Dermis blood vessel endothelial cell (primary cell): ENCODE results near the gene ZNF335. TPM values are rescaled to one million over a fixed set of nuclear protein-coding genes. Genes with fewer than 3 reads are reported as not detected.

Experiments
- DNase-seq: peaks from one replicate; pipeline ENCODE4 v3.0.0; 2010
- total RNA-seq: library from RNA; depleted of rRNA; stranded (reverse); fragments of >200 nt; gene quantifications from 2 replicates; pipeline ENCODE4 v1.2.3, GENCODE V29; 2014

ZNF335 gene, protein sequence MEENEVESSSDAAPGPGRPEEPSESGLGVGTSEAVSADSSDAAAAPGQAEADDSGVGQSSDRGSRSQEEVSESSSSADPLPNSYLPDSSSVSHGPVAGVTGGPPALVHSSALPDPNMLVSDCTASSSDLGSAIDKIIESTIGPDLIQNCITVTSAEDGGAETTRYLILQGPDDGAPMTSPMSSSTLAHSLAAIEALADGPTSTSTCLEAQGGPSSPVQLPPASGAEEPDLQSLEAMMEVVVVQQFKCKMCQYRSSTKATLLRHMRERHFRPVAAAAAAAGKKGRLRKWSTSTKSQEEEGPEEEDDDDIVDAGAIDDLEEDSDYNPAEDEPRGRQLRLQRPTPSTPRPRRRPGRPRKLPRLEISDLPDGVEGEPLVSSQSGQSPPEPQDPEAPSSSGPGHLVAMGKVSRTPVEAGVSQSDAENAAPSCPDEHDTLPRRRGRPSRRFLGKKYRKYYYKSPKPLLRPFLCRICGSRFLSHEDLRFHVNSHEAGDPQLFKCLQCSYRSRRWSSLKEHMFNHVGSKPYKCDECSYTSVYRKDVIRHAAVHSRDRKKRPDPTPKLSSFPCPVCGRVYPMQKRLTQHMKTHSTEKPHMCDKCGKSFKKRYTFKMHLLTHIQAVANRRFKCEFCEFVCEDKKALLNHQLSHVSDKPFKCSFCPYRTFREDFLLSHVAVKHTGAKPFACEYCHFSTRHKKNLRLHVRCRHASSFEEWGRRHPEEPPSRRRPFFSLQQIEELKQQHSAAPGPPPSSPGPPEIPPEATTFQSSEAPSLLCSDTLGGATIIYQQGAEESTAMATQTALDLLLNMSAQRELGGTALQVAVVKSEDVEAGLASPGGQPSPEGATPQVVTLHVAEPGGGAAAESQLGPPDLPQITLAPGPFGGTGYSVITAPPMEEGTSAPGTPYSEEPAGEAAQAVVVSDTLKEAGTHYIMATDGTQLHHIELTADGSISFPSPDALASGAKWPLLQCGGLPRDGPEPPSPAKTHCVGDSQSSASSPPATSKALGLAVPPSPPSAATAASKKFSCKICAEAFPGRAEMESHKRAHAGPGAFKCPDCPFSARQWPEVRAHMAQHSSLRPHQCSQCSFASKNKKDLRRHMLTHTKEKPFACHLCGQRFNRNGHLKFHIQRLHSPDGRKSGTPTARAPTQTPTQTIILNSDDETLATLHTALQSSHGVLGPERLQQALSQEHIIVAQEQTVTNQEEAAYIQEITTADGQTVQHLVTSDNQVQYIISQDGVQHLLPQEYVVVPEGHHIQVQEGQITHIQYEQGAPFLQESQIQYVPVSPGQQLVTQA (N-terminal part only)
- total RNA-seq, result 14.8 and 17.4 TPM in 2 replicates

DNA sequence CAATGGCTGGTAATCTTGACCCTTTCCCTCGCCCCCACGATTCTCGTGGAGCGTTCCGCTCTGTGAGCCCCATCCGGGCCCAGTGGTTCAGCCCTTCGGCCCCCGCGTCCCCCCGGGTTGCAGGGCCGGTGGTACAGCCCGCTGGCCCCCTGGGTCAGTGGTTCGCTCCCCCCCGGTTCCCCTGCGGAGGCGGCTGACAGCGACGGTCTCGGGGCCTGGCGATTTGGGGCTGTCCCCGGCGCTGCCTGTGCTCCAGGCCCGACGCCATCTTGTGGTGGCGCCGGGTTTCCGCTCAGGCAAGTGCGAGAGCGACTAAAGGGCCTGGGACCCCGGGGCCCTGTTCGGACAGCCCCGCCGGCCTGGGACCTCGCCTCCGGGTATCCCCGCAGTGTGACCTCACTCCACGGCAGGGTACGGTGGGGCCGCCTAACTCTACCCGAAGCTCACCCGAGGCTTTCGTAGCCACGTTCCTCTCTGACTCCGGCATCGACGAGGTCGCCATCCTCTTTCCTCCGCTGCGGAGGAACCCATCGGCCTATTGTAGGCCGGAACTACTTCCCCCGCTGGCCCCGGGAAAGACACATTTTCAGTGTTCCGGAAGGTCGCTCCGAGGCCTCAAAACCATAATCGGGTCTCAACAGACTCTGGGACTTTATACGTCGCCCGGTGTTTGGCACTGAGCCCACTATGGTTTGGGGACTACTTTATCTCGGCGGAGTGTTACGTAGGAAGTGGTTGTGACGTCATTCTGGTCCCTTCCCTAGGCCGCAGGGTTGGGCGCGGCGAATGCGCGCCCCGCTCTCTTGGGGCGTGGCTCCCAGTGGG, at the start of gene ZNF335:
Gene ZNF335 (minus strand): TSS at position 529 of the 825 bp plus-strand sequence. CDS start 793 bp downstream, outside the sequence.
- DNase-seq, result peak; percentile 98

DNA sequence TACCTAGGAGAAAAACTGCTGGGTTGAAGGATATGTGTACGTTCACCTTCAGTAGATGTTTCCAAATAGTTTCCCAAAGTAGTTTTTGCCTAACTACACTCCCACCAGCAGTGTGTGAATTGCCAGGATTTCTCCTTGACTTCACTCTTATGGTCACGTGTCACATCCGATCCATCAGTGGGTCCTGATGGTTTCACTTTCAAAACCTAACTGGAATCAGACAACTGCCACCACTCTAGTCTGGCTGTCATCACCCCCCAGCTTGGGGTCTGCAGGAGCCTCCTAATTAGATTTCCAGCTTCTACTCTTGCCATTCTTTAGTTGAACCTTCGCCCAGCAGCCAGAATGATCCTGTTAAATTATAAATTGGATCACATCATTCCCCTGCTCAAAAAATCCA, 48.6 kb upstream of the ZNF335 start:
- DNase-seq, result no peak

DNA sequence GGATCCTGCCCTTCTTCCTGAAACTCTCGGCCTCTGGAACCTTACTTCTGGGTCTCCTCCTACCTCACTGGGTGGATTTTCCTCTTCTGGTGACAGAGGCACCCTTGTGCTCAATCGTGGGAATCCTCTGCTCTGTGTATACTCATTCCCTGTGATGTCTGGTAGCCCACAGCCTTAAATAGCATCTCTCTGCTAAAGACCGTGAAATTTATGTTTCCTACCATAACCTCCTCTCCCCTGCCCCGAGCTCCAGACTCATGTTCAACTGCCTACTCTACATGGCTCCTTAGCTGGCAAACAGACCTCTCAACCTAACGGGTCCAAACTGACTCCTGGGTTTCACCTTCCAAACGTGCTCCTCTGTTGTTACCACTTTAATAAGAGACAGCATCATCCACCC, 46.6 kb upstream of the ZNF335 start:
- no peak for DNase-seq

DNA sequence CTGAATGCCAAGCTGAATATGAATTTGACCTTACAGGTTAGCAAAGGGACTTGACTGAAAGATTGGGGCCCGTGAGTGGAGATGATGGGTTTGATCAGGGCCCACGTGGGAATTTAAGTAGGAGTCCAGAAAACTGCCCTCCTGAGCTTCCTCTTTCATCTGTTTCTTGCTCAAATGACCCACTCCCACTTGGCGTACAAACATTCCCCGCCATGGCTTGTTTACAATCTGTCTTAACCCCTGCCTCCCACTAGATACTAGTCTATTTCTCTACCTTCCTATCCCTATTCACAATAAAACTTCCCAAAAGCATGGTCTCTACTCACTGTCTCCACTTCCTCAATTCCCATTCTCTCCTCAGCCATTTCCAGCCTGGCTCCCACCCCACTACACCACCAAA, 46.1 kb upstream of the ZNF335 start:
- DNase-seq, result no peak

DNA sequence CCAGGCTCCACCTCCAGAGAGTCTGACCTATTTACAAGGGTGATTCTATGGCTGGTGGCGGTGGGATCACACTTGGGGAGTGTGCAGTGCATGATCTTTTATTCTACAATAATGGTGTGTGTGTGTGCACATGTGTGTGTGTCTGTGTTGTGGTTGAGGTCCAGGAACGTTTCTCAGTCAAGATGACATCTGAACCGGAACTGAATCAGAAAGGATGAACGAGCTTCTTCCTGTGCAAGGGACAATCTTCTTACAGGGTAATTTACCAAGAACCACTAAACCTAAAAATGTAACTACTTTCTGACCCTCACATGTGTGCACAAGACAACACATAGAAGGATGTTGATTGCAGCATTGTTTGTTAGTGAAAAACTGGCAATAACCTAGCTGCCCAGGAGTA, 45.3 kb upstream of the ZNF335 start:
- no peak for DNase-seq

DNA sequence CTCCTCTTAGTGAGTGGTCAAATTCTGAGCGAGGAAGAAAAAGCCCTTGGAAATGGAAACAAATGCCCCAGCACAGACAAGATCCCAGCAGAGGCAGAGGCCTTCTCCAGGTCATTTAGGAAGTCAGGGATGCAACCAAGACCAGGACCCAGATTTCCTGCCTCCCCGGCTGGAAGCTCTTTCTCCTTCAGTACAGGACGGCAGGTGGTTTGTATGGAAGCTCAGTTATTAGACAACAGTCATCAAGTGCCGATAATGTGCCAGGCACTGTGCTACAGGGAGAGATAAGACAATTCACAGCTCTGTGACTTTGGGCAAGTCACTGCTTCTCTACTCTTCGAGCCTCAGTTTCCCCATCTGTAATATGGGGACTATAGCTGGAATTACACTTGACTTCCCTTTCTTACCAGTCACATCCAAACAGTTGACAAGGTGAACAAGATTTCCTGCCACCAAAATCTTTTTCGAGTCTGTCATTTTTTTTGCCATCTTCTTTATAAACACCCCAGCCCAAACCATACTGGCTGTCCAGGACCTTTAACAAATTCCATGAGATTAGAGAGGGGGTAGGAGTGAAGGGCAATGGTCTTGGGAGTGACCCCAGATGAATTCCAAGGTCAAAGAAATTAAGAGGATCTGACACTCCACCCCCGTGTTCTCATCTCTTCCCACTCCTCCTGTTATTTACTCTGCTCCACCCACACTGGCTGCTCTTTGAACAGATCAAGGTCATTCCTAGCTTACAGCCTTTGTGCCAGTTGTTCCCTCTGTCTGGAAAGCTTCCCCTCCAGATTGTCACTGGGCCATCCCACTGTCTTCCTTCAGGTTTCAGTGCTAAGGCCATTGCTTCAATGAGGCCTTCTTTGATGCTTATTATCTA, 42.8 kb upstream of the ZNF335 start:
- DNase-seq, result no peak

DNA sequence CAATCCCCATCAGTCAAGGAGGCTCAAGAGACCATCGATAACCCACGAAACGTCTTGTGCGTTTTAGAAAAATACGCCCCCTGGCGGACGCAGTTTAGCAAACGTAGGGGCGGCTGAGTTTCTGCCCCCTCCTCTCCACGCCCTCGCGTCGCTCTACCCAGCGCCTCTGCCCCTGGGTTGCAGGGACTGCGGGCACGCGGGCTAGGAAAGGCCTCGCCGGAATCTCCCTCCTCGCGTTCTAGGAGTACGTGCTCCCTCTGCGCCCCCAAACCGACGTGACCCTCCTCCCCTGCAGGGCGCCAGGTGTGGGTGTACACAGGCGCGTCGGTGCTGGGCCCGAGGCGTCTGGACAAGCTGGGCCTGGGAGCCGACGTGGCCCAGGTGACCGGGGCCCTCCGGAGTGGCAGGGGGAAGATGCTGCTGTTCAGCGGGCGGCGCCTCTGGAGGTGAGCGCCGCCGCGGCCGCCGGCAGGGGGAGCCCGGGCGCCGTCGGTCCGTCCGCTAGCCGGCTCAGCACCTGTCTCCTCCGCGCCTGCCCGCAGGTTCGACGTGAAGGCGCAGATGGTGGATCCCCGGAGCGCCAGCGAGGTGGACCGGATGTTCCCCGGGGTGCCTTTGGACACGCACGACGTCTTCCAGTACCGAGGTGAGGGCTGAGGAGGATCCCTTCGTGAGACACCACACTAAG, 42.0 kb upstream of the ZNF335 start:
- peak; percentile 71 for DNase-seq

DNA sequence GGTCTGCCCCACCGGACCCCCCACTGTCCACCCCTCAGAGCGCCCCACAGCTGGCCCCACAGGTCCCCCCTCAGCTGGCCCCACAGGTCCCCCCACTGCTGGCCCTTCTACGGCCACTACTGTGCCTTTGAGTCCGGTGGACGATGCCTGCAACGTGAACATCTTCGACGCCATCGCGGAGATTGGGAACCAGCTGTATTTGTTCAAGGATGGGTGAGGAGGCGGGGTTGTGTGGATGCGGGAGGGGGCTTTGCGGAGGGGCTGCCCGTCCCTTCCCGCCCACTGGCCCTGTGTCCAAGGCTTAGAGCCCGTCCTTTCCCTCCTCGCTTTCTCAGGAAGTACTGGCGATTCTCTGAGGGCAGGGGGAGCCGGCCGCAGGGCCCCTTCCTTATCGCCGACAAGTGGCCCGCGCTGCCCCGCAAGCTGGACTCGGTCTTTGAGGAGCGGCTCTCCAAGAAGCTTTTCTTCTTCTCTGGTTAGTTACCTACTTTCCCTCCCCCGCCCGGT, 41.4 kb upstream of the ZNF335 start:
- DNase-seq, result no peak

DNA sequence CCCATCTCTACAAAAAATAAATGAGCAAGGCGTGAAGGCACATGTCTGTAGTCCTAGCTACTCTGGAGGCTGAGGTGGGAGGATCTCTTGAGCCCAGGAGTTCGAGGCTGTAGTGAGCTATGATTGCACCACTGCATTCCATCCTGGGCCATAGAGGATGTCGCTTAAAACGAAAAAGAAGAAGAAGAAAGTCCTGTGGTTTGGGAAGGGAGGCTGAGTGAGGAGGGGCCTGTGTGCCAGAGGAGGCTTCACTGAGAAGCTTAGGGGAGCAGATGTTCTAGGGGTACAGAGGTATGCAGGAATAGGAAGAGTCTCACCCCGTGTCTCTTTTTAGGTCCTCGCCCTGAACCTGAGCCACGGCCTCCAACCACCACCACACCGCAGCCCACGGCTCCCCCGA, 40.9 kb upstream of the ZNF335 start:
- no peak for DNase-seq

DNA sequence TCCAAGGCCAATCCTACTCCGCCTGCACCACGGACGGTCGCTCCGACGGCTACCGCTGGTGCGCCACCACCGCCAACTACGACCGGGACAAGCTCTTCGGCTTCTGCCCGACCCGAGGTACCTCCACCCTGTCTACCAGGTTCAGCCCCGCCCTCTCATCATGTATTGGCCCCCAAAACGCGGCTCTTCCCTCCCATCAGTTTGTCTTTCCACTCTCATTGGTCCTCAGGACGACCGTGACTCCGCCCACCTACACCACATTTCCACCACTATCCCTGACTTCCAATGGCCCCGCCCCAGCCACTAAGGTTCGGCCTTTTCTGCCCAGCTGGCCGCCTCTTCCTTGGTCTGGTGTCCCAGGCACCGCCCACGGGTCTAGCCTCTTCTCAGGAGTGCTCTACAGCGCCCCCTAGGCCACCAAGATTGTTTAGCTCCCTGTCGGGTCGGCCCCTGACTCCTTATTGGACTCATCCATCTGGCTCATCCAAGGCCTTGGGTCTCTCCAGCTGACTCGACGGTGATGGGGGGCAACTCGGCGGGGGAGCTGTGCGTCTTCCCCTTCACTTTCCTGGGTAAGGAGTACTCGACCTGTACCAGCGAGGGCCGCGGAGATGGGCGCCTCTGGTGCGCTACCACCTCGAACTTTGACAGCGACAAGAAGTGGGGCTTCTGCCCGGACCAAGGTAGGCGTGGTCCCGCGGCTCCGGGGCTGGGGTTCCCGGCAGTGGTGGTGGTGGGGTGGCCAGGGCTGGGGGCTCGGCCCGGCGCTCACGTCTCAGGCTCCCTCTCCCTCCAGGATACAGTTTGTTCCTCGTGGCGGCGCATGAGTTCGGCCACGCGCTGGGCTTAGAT, 39.9 kb upstream of the ZNF335 start:
- DNase-seq, result peak; percentile 65

DNA sequence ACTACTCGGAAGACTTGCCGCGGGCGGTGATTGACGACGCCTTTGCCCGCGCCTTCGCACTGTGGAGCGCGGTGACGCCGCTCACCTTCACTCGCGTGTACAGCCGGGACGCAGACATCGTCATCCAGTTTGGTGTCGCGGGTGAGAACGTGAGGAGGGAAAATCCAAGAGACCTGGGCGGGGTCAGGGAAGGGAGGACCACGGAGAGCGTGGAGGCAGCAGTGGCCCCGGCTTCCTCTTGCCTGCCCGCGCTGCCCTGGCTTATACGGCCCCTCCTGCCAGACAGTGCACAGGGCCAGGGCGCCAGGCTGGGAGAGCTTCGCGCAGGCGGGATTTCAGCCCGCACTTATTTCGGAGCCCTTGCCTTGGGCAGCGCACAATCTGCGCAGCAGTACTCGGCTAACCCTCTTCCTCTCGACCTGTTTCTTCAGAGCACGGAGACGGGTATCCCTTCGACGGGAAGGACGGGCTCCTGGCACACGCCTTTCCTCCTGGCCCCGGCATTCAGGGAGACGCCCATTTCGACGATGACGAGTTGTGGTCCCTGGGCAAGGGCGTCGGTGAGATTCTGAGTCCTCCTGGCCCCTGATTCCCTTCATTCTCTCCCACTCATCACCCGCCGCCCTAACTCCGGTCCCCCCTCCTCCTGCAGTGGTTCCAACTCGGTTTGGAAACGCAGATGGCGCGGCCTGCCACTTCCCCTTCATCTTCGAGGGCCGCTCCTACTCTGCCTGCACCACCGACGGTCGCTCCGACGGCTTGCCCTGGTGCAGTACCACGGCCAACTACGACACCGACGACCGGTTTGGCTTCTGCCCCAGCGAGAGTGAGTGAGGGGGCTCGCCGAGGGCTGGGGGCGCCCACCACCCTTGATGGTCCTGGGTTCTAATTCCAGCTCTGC, 38.7 kb upstream of the ZNF335 start:
- no peak for DNase-seq

DNA sequence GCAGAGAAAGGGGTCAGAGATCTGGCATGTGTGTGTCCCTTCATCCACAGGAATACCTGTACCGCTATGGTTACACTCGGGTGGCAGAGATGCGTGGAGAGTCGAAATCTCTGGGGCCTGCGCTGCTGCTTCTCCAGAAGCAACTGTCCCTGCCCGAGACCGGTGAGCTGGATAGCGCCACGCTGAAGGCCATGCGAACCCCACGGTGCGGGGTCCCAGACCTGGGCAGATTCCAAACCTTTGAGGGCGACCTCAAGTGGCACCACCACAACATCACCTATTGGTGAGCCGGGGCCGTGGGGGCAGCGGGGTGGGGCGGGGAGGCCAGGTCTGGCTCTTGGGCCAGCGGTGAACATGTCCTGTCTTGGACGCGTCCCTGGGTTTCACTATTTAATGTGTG, 37.8 kb upstream of the ZNF335 start:
- no peak for DNase-seq

DNA sequence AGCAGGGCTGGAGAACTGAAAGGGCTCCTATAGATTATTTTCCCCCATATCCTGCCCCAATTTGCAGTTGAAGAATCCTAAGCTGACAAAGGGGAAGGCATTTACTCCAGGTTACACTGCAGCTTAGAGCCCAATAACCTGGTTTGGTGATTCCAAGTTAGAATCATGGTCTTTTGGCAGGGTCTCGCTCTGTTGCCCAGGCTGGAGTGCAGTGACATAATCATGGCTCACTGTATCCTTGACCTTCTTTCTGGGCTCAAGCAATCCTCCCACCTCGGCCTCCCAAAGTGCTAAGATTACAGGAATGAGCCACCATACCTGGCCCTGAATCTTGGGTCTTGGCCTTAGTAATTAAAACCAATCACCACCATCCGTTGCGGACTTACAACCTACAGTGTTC, 35.7 kb upstream of the ZNF335 start:
- DNase-seq, result no peak

DNA sequence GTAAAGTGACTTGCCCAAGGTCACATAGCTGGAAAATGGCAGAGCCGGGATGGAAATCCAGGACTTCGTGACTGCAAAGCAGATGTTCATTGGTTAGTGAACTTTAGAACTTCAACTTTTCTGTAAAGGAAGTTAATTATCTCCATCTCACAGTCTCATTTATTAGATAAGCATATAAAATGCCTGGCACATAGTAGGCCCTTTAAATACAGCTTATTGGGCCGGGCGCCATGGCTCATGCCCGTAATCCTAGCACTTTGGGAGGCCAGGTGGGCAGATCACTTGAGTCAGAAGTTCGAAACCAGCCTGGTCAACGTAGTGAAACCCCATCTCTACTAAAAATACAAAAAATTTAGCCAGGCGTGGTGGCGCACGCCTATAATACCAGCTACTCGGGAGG, 35.0 kb upstream of the ZNF335 start:
- no peak for DNase-seq

DNA sequence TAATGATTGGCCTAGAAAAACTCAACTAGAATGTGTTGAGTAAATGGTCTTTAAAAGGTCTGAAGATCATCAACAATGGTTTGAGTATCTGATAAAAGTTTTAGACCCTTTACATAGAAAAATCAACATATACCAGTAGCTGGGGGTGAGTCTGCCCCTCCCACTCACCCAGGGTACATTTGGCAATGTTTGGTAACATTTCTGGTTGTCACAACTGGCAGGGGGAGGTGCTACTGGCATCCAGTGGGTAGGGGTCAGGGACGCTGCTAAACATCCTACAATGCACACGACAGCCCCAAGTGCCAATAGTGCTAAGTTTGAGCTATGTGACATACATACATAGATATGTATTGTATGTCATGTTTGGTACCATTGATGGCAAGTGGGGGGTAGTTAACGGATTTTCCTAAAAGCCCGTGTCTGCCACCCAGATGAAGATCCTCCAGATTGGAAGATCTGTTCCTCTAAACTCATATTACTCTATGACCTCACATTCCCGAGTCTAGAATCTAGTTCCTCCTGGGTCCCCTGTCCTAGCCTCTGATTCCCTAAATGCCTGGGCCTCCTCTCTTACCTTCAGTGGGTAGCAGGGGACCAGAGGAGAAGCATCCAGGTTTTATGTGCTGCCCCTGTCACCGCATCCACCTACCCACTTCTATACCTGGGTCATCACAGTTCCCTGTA, 34.2 kb upstream of the ZNF335 start:
- DNase-seq, result no peak

DNA sequence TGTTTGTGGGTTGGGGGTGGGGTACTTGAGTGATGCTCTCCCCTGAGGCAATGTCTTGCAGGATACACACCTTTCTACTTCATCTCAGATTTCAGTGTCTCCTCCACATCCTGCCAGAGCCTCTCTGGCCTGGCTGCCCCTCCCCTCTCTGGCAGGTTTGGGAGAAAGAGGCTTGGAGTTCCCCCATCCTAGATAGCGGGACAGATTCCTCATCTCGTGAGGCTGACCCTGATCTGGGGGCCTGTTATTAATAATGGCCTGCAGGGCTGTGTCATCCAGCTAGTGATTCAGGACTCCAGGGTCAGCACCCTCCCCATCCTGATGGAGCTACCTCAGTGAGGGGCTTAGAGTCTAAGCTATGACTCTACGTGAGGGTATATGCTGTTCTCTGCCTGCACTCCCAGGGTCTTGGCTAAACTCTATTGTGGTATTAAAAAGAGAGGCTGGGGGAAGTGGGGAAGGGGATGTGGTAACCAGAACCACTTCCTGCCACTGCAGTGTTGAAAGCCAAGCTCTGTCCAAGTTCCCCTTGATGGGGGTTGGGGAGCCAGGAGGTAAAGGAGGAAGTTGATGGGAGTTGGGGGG, 33.0 kb upstream of the ZNF335 start:
- no peak for DNase-seq

DNA sequence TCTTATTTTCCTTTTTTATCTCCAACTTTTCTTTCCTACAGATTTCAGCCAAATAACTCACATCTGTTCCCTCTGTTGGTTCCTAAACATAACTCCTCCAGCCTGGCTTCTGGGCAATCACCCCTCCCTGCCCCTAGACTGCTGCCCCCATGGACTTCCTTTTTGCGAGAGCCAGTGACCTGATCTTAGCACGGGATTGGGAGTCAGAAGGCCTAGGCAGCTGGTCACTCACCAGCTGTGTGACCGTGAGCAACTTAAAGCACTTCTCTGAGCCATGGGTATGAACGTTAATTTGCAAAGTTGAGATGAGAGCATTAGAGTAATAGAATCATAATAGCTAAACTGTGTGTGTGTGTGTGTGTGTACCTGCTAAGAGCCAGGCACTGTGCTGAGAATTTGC, 32.2 kb upstream of the ZNF335 start:
- DNase-seq, result no peak
